HepG2 (cell line): ENCODE measurements around the gene VPS11. TPM values are rescaled to one million over a fixed set of nuclear protein-coding genes. Genes with fewer than 3 reads are reported as not detected.

Experiments
- ATAC-seq: fragments of 200-7000 bp; cut with Tn5 transposase; 3 replicates; pipeline ENCODE4 v1.9.1; 2020; ENCODE audit warnings: mild to moderate bottlenecking, moderate library complexity
- BruUV-seq: library from RNA; stranded (reverse); fragments of 400-500 nt; replicated peaks from 2 replicates; lab custom pipeline; 2021; lab: Mats Ljungman, UMichigan
- CTCF ChIA-PET: fragments of 300-600 bp; formaldehyde crosslinking; extraction: SDS; loops from one replicate; lab custom pipeline; 2021; ENCODE audit warnings: low total read pairs, inconsistent platforms, low intra/inter-chr PET ratio; lab: Yijun Ruan, JAX
- POLR2A ChIA-PET: fragments of 350-600 bp; sonication (Branson Sonifier 250); formaldehyde crosslinking; loops from one replicate; lab custom pipeline; 2020; ENCODE audit warnings: antibody characterized with exemption, inconsistent platforms; lab: Yijun Ruan, JAX
- DNase-seq: peaks from one replicate; pipeline ENCODE4 v3.0.0-alpha.2; 2015; ENCODE audit warnings: low spot score
- FAIRE-seq: peaks from 3 replicates; lab custom pipeline; 2011; peaks lifted over from hg19 to GRCh38; lab: Jason Lieb, UNC
- H2AFZ ChIP-seq: one replicate; pipeline ENCODE4 v1.6.1; 2011; ENCODE audit warnings: low read length, inconsistent platforms
- H3K27ac ChIP-seq: fragments of 300-600 bp; 3 replicates; pipeline ENCODE4 v1.8.0; 2011; ENCODE audit warnings: mixed run types, mild to moderate bottlenecking, mixed read lengths, low read length, inconsistent platforms; ENCODE audit not compliant: insufficient read depth; ENCODE audit errors: extremely low read length
- H3K27me3 ChIP-seq, 2 experiments: fragments of 200-600 bp in 1 of 2; 2 replicates in 1 of 2; 3 replicates in 1 of 2; pipeline versions ENCODE4 v1.6.0 to v1.8.0; 2011; ENCODE audit warnings: low read length in 2 of 2, mild to moderate bottlenecking in 2 of 2, moderate library complexity in 2 of 2, inconsistent platforms in 1 of 2; ENCODE audit not compliant: insufficient read depth in 2 of 2, control insufficient read depth in 1 of 2
- H3K36me3 ChIP-seq, 2 experiments: fragments of 200-600 bp in 1 of 2; replicated peaks in 1 of 2; 2 replicates in 1 of 2; 3 replicates in 1 of 2; pipeline versions ENCODE4 v1.5.1 to v1.8.0; 2011; ENCODE audit warnings: low read length in 2 of 2, inconsistent platforms in 1 of 2; ENCODE audit not compliant: insufficient read depth in 2 of 2, control insufficient read depth in 1 of 2
- H3K4me1 ChIP-seq: 2 replicates; pipeline ENCODE4 v1.5.1; 2012; ENCODE audit warnings: low read length, inconsistent platforms; ENCODE audit not compliant: insufficient read depth
- H3K4me2 ChIP-seq: 2 replicates; pipeline ENCODE4 v1.6.0; 2011; ENCODE audit warnings: low read depth, low read length, inconsistent platforms
- H3K4me3 ChIP-seq, 3 experiments: fragments of 200-600 bp in 1 of 3; sonication (generic), shearing (Covaris generic) in 1 of 3; replicated peaks in 1 of 3; 2 replicates each; pipeline ENCODE4 v1.5.1; 2011 to 2016; ENCODE audit warnings: low read length in 3 of 3, inconsistent platforms in 2 of 3, low read depth in 2 of 3, mild to moderate bottlenecking in 2 of 3, control low read depth in 1 of 3, mixed read lengths in 1 of 3; ENCODE audit not compliant: insufficient read depth in 1 of 3
- H3K79me2 ChIP-seq: one replicate; pipeline ENCODE4 v1.6.1; 2011; ENCODE audit warnings: low read length, inconsistent platforms; ENCODE audit not compliant: insufficient read depth
- H3K9ac ChIP-seq: 2 replicates; pipeline ENCODE4 v1.6.0; 2011; ENCODE audit warnings: mild to moderate bottlenecking, low read depth, low read length, inconsistent platforms; ENCODE audit not compliant: insufficient read depth
- H3K9me3 ChIP-seq: 2 replicates; pipeline ENCODE4 v1.5.1; 2012; ENCODE audit warnings: mild to moderate bottlenecking, low read length
- H4K20me1 ChIP-seq: 2 replicates; pipeline ENCODE4 v1.6.0; 2011; ENCODE audit warnings: inconsistent platforms, mild to moderate bottlenecking, low read length, moderate library complexity; ENCODE audit not compliant: insufficient read depth
- FOXP1 ChIP-seq, 2 experiments: fragments of 450-650 bp in 1 of 2; IDR thresholded peaks; 2 replicates each; pipeline ENCODE4 v1.6.1; 2017 to 2018; ENCODE audit warnings: antibody characterized with exemption in 1 of 2
- GFI1 ChIP-seq: sonication (generic); formaldehyde crosslinking; IDR thresholded peaks from 2 replicates; pipeline ENCODE4 v1.5.0; 2020; ENCODE audit warnings: missing genetic modification reagents, mild to moderate bottlenecking, borderline replicate concordance
- SMAD9 ChIP-seq: sonication (generic); formaldehyde crosslinking; IDR thresholded peaks from 2 replicates; pipeline ENCODE4 v1.5.1; 2020; ENCODE audit warnings: mild to moderate bottlenecking, missing genetic modification reagents
- SP5 ChIP-seq: IDR thresholded peaks from 2 replicates; pipeline ENCODE4 v1.6.1; 2016; ENCODE audit warnings: low read depth, borderline replicate concordance
- YEATS4 ChIP-seq: sonication (generic); formaldehyde crosslinking; IDR thresholded peaks from 2 replicates; pipeline ENCODE4 v1.4.0; 2020; ENCODE audit warnings: missing genetic modification reagents, borderline replicate concordance
- ZBTB20 ChIP-seq: sonication (generic); formaldehyde crosslinking; IDR thresholded peaks from 2 replicates; pipeline ENCODE4 v1.8.1; 2023; ENCODE audit warnings: missing genetic modification reagents, low read depth, mild to moderate bottlenecking, borderline replicate concordance
- ZMYM3 ChIP-seq: sonication (generic); formaldehyde crosslinking; IDR thresholded peaks from 2 replicates; pipeline ENCODE4 v1.5.1; 2020; ENCODE audit warnings: mild to moderate bottlenecking, missing genetic modification reagents
- ZNF354B ChIP-seq: sonication (generic); formaldehyde crosslinking; IDR thresholded peaks from 2 replicates; pipeline ENCODE4 v1.8.0; 2022; ENCODE audit warnings: mild to moderate bottlenecking, missing genetic modification reagents
- ZNF431 ChIP-seq: sonication (generic); formaldehyde crosslinking; IDR thresholded peaks from 2 replicates; pipeline ENCODE4 v1.9.0; 2022; ENCODE audit warnings: missing genetic modification reagents, low read depth, mild to moderate bottlenecking, borderline replicate concordance
- ZNF546 ChIP-seq: sonication (generic); formaldehyde crosslinking; conservative IDR thresholded peaks from 2 replicates; pipeline ENCODE4 v1.8.1; 2023; ENCODE audit warnings: mild to moderate bottlenecking, missing genetic modification reagents
- ZNF615 ChIP-seq: sonication (generic); formaldehyde crosslinking; IDR thresholded peaks from 2 replicates; pipeline ENCODE4 v1.5.0; 2020; ENCODE audit warnings: mild to moderate bottlenecking, missing genetic modification reagents, borderline replicate concordance
- ZSCAN21 ChIP-seq: sonication (generic); formaldehyde crosslinking; IDR thresholded peaks from 2 replicates; pipeline ENCODE4 v1.8.0; 2022; ENCODE audit warnings: mild to moderate bottlenecking, missing genetic modification reagents, moderate library complexity, borderline replicate concordance
- WGBS: methylation state at CpG from one replicate; pipeline ENCODE4 v1.1.6; 2017; ENCODE audit warnings: low lambda C conversion rate; 5-methylcytosine and 5-hydroxymethylcytosine counted together
- in situ Hi-C: cut with HindIII; loops from 2 replicates; pipeline ENCODE4 v1.10.0; 2017; ENCODE audit warnings: low pct_unique_long_range_greater_than_20kb; ENCODE audit not compliant: extremely low pct_ligation_motif_present
- intact Hi-C: fragments of 100-400 bp; cut with micrococcal nuclease; formaldehyde crosslinking; loops from one replicate; pipeline ENCODE4 v1.10.0; 2022; ENCODE audit not compliant: unreplicated experiment
- polyA plus RNA-seq, 8 experiments: library from polyadenylated mRNA; depleted of rRNA in 3 of 8; stranded (reverse) in 7 of 8; unstranded in 1 of 8; fragments of >200 nt; fragmentation: Illumina TruSeq in 4 of 8; extraction: Trizol in 4 of 8; gene quantifications; 2 replicates each; pipeline versions ENCODE4 v1.2.1 to v1.2.3, GENCODE V29; 2011 to 2016; ENCODE audit warnings: low read depth in 4 of 8, missing spikeins in 1 of 8, mixed read lengths in 1 of 8; ENCODE audit not compliant: insufficient read depth in 1 of 8
- total RNA-seq, 5 experiments: library from RNA; depleted of rRNA; stranded (reverse); fragments of >200 nt; fragmentation: Illumina TruSeq; extraction: Trizol; gene quantifications; 2 replicates each; pipeline ENCODE4 v1.2.3, GENCODE V29; 2016; ENCODE audit warnings: low read depth in 1 of 5
- TF ChIP-seq, protein P1 (sequence below): sonication (generic); formaldehyde crosslinking; conservative IDR thresholded peaks from 2 replicates; pipeline ENCODE4 v1.8.0; 2022; ENCODE audit warnings: mild to moderate bottlenecking, moderate library complexity, missing genetic modification reagents
- TF ChIP-seq, protein P2 (sequence below): sonication (generic); formaldehyde crosslinking; IDR thresholded peaks from 2 replicates; pipeline ENCODE4 v1.5.1; 2020; ENCODE audit warnings: mild to moderate bottlenecking, missing genetic modification reagents, moderate library complexity
- TF ChIP-seq, protein P3 (sequence below): sonication (generic); formaldehyde crosslinking; IDR thresholded peaks from 2 replicates; pipeline ENCODE4 v1.4.0; 2020; ENCODE audit warnings: missing genetic modification reagents

Gene VPS11
- total and polyA plus RNA-seq, 2 of the 13 experiments (the other 11 are each of a cell fraction or from before 2014, with no cell fraction given): 13.7 to 21.6 TPM

DNA sequence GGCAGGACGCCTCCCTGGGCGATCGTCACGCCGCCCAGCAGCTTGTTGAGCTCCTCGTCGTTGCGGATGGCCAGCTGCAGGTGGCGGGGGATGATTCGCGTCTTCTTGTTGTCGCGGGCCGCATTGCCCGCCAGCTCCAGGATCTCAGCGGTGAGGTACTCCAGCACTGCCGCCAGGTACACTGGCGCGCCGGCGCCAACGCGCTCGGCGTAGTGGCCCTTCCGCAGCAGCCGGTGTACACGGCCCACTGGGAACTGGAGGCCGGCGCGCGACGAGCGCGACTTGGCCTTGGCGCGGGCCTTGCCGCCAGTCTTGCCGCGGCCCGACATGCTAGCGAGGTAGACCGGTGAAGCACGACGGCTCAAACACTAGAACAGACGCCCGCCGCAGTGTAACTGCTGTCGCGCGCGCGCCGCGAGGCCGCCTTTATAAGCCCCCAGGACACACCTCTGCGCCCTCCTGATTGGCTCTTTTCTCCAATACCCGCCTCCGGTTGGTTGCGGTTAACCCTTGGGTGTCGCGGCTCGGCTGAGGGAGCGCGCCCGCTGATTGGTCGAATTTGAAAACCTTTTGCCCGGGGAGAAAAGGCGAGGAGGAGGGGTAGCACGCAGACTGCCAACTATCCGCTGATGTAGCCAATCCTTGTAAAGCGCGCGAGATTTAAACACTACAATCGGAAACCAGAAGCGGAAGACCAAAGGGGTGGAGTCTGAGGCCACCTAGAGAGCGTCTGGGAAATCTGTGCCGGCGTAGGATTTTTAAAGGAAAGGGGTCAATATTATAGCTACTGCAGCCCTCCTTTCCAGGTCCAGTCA lies 27.7 kb downstream of the VPS11 start:
- in situ Hi-C loops (no loop called here), intact Hi-C loops (loop anchor here (2.0 kb wide), 4 partner anchors 30 to 64 kb away; partner anchors contain the start of genes HYOU1 and SLC37A4)
- CTCF ChIA-PET: interaction anchor here (1.0 to 1.5 kb wide), 2 partner anchors 28 to 61 kb away, joined by 3 read pairs; partner anchors contain the start of gene VPS11
- Histone ChIP-seq H4K20me1 (peaks cover 16% of the 10 kb centered on the region), H3K9me3 (no peaks in the 10 kb centered on the region), H3K27ac (peak overlapping the region; percentile 78), H3K79me2 (peaks cover 37% of the 10 kb centered on the region), H3K4me2 (peak overlapping the region; percentile 65), H3K9ac (peak overlapping the region; percentile 93), H3K27me3 (no peaks in the 10 kb centered on the region), H3K36me3 (peaks cover 10 to 36% of the 10 kb centered on the region in 2 experiments; a peak in 4 of 5 replicates), H3K4me1 (peaks cover 38% of the 10 kb centered on the region), H2AFZ (no peak overlapping the region), H3K4me3 (peak overlapping the region; percentile 78 to 93 (median 91))
- DNase-seq: peak; percentile 99
- peak; percentile 77 for ATAC-seq
- POLR2A ChIA-PET: interaction anchor here (0.6 to 3.1 kb wide), 27 partner anchors 10 to 273 kb away, joined by 3 to 109 read pairs (median 4); partner anchors contain the start of genes C2CD2L, HINFP, HMBS and RPS25
- 3% methylated on average over 25 of the region's 79 CpGs for WGBS
- FAIRE-seq: peak; percentile 97
- BruUV-seq: TSS peak; percentile 73
- TF ChIP-seq GFI1 (CRISPR knock-in tag): no peak
- peak; percentile 65; the same call in 1 of the 2 replicates for TF ChIP-seq ZNF431
- peak; percentile 86 for TF ChIP-seq YEATS4 (CRISPR knock-in tag)
- no peak for TF ChIP-seq ZMYM3 (CRISPR knock-in tag)
- TF ChIP-seq ZSCAN21 (CRISPR knock-in tag): peak; percentile 97
- TF ChIP-seq FOXP1 (IDR thresholded peaks at IDR 0.05): no peak
- TF ChIP-seq FOXP1 (CRISPR knock-in tag; IDR thresholded peaks at IDR 0.05): no peak
- peak; percentile 82 for TF ChIP-seq SMAD9
- TF ChIP-seq, protein P1, sequence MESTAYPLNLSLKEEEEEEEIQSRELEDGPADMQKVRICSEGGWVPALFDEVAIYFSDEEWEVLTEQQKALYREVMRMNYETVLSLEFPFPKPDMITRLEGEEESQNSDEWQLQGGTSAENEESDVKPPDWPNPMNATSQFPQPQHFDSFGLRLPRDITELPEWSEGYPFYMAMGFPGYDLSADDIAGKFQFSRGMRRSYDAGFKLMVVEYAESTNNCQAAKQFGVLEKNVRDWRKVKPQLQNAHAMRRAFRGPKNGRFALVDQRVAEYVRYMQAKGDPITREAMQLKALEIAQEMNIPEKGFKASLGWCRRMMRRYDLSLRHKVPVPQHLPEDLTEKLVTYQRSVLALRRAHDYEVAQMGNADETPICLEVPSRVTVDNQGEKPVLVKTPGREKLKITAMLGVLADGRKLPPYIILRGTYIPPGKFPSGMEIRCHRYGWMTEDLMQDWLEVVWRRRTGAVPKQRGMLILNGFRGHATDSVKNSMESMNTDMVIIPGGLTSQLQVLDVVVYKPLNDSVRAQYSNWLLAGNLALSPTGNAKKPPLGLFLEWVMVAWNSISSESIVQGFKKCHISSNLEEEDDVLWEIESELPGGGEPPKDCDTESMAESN (CRISPR knock-in tag): peak; percentile 97
- TF ChIP-seq, protein P2, sequence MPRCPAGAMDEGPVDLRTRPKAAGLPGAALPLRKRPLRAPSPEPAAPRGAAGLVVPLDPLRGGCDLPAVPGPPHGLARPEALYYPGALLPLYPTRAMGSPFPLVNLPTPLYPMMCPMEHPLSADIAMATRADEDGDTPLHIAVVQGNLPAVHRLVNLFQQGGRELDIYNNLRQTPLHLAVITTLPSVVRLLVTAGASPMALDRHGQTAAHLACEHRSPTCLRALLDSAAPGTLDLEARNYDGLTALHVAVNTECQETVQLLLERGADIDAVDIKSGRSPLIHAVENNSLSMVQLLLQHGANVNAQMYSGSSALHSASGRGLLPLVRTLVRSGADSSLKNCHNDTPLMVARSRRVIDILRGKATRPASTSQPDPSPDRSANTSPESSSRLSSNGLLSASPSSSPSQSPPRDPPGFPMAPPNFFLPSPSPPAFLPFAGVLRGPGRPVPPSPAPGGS: peak; percentile 92; the same call in 1 of the 2 replicates
- TF ChIP-seq ZNF615: peak; percentile 90; the same call in 1 of the 2 replicates
- TF ChIP-seq ZNF354B: peak; percentile 93; the same call in 1 of the 2 replicates
- TF ChIP-seq SP5 (CRISPR knock-in tag): peak; percentile 17; the same call in 1 of the 2 replicates
- peak; percentile 27; the same call in 1 of the 2 replicates for TF ChIP-seq ZBTB20
- TF ChIP-seq ZNF546 (CRISPR knock-in tag): no peak
- TF ChIP-seq, protein P3, sequence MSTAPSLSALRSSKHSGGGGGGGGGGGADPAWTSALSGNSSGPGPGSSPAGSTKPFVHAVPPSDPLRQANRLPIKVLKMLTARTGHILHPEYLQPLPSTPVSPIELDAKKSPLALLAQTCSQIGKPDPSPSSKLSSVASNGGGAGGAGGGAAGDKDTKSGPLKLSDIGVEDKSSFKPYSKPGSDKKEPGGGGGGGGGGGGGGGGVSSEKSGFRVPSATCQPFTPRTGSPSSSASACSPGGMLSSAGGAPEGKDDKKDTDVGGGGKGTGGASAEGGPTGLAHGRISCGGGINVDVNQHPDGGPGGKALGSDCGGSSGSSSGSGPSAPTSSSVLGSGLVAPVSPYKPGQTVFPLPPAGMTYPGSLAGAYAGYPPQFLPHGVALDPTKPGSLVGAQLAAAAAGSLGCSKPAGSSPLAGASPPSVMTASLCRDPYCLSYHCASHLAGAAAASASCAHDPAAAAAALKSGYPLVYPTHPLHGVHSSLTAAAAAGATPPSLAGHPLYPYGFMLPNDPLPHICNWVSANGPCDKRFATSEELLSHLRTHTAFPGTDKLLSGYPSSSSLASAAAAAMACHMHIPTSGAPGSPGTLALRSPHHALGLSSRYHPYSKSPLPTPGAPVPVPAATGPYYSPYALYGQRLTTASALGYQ (CRISPR knock-in tag): no peak
